K562 (cell line): Measurements from ENCODE around the gene MYO1A. TPM values are rescaled to one million over a fixed set of nuclear protein-coding genes. Genes with fewer than 3 reads are reported as not detected.

Experiments
- ATAC-seq: fragments of 200-7000 bp; cut with Tn5 transposase; 3 replicates; pipeline ENCODE4 v1.9.1; 2020; ENCODE audit warnings: moderate library complexity
- Bru-seq: library from RNA; stranded (reverse); fragments of 400-500 nt; gene quantifications from one replicate; lab custom pipeline; 2021; lab: Mats Ljungman, UMichigan
- BruChase-seq, 2 experiments: library from RNA; stranded (reverse); fragments of 400-500 nt; gene quantifications; one replicate each; lab custom pipeline; 2021; lab: Mats Ljungman, UMichigan
- BruUV-seq: library from RNA; stranded (reverse); fragments of 400-500 nt; replicated peaks from 2 replicates; lab custom pipeline; 2021; lab: Mats Ljungman, UMichigan
- CTCF ChIA-PET: fragments of 300-600 bp; formaldehyde crosslinking; extraction: SDS; loops from one replicate; lab custom pipeline; 2021; ENCODE audit warnings: low intra/inter-chr PET ratio; lab: Yijun Ruan, JAX
- POLR2A ChIA-PET: fragments of 300-600, 350-650 bp; sonication (Branson Sonifier 250); formaldehyde crosslinking; extraction: SDS; loops from one replicate; lab custom pipeline; 2021; ENCODE audit warnings: antibody characterized with exemption, inconsistent platforms; lab: Yijun Ruan, JAX
- DNase-seq, 4 experiments: peaks; one replicate each; pipeline versions ENCODE4 v3.0.0 to v3.0.0-alpha.2; 2011 to 2018; ENCODE audit warnings: low spot score in 3 of 4, mixed read lengths in 3 of 4; ENCODE audit errors: extremely low read depth in 1 of 4
- FAIRE-seq: peaks from 2 replicates; lab custom pipeline; 2011; peaks lifted over from hg19 to GRCh38; lab: Jason Lieb, UNC
- H2AFZ ChIP-seq: 2 replicates; pipeline ENCODE4 v1.6.0; 2011; ENCODE audit warnings: low read depth, low read length, control low read depth, inconsistent platforms
- H3K27ac ChIP-seq: fragments of 200-600 bp; 3 replicates; pipeline ENCODE4 v1.8.0; 2011; ENCODE audit warnings: low read depth, mild to moderate bottlenecking, control low read depth, inconsistent platforms, low read length, moderate library complexity, mixed read lengths; ENCODE audit errors: extremely low read depth
- H3K27me3 ChIP-seq, 2 experiments: fragments of 300-600 bp in 1 of 2; 2 replicates in 1 of 2; 3 replicates in 1 of 2; pipeline versions ENCODE4 v1.6.0 to v1.8.0; 2011; ENCODE audit warnings: inconsistent platforms in 2 of 2, low read length in 2 of 2, mild to moderate bottlenecking in 1 of 2, mixed read lengths in 1 of 2, moderate library complexity in 1 of 2; ENCODE audit not compliant: control insufficient read depth in 2 of 2, insufficient read depth in 2 of 2
- H3K36me3 ChIP-seq: fragments of 300-600 bp; 3 replicates; pipeline ENCODE4 v1.8.0; 2011; ENCODE audit warnings: mild to moderate bottlenecking, low read length, inconsistent platforms; ENCODE audit not compliant: control insufficient read depth, insufficient read depth
- H3K4me1 ChIP-seq, 2 experiments: fragments of 200-600 bp in 1 of 2; replicated peaks in 1 of 2; 2 replicates in 1 of 2; 3 replicates in 1 of 2; pipeline versions ENCODE4 v1.5.1 to v1.8.0; 2011; ENCODE audit warnings: inconsistent platforms in 2 of 2, low read length in 2 of 2, mild to moderate bottlenecking in 1 of 2, mixed read lengths in 1 of 2, moderate library complexity in 1 of 2; ENCODE audit not compliant: control insufficient read depth in 2 of 2, insufficient read depth in 2 of 2
- H3K4me2 ChIP-seq: 2 replicates; pipeline ENCODE4 v1.6.1; 2011; ENCODE audit warnings: low read length, control low read depth, inconsistent platforms, mixed read lengths; ENCODE audit not compliant: insufficient read depth
- H3K4me3 ChIP-seq: fragments of 200-600 bp; sonication (generic), shearing (Covaris generic); 2 replicates; pipeline ENCODE4 v1.5.1; 2016; ENCODE audit warnings: control low read depth, inconsistent platforms
- H3K79me2 ChIP-seq: fragments of 200-600 bp; 3 replicates; pipeline ENCODE4 v1.8.0; 2011; ENCODE audit warnings: low read length, inconsistent platforms; ENCODE audit not compliant: control insufficient read depth, insufficient read depth
- H3K9ac ChIP-seq, 2 experiments: 2 replicates each; pipeline versions ENCODE4 v1.6.0 to v1.6.1; 2011; ENCODE audit warnings: low read depth in 2 of 2, low read length in 2 of 2, control low read depth in 1 of 2, inconsistent platforms in 1 of 2, mild to moderate bottlenecking in 1 of 2, mixed read lengths in 1 of 2; ENCODE audit not compliant: insufficient read depth in 1 of 2
- H3K9me1 ChIP-seq: one replicate; pipeline ENCODE4 v1.6.0; 2011; ENCODE audit warnings: inconsistent platforms, mild to moderate bottlenecking, low read length, moderate library complexity; ENCODE audit not compliant: control insufficient read depth, insufficient read depth
- H3K9me3 ChIP-seq: replicated peaks from 2 replicates; pipeline ENCODE4 v1.5.1; 2011; ENCODE audit warnings: low read depth, low read length, inconsistent platforms; ENCODE audit not compliant: control insufficient read depth, insufficient read depth
- H4K20me1 ChIP-seq: replicated peaks from 2 replicates; pipeline ENCODE4 v1.6.1; 2011; ENCODE audit warnings: low read length, inconsistent platforms, mixed read lengths; ENCODE audit not compliant: control insufficient read depth, insufficient read depth
- EHMT2 ChIP-seq: fragments of 450-650 bp; IDR thresholded peaks from 2 replicates; pipeline ENCODE4 v1.6.1; 2018; ENCODE audit warnings: antibody characterized with exemption
- MAFF ChIP-seq: IDR thresholded peaks from 2 replicates; pipeline ENCODE4 v1.6.1; 2012; ENCODE audit warnings: low read length, improper control_type of control experiment
- MIER1 ChIP-seq: fragments of 450-650 bp; IDR thresholded peaks from 2 replicates; pipeline ENCODE4 v1.6.1; 2016; ENCODE audit warnings: antibody characterized with exemption, mild to moderate bottlenecking, low read depth
- REST ChIP-seq, 2 experiments: fragments of 450-650 bp; formaldehyde crosslinking in 1 of 2; IDR thresholded peaks; 2 replicates each; pipeline versions ENCODE4 v1.4.0 to v1.6.1; 2014 to 2020; ENCODE audit warnings: mild to moderate bottlenecking in 2 of 2, borderline replicate concordance in 1 of 2, low read depth in 1 of 2
- TEAD2 ChIP-seq: fragments of 450-650 bp; IDR thresholded peaks from 2 replicates; pipeline ENCODE4 v1.6.1; 2016; ENCODE audit warnings: missing genetic modification characterization, control low read depth, missing compliant biosample characterization
- ZNF445 ChIP-seq: fragments of 250-450 bp; sonication (Bioruptor Pico); IDR thresholded peaks from 2 replicates; pipeline ENCODE4 v1.4.0; 2020; ENCODE audit warnings: low read depth, mild to moderate bottlenecking, moderate library complexity
- WGBS: fragments of 100-300 bp; shearing (Covaris generic); methylation state at CpG from one replicate; pipeline ENCODE4 v1.1.6; 2016; ENCODE audit warnings: low coverage, mixed read lengths; ENCODE audit not compliant: insufficient coverage; ENCODE audit errors: missing lambda C conversion rate; 5-methylcytosine and 5-hydroxymethylcytosine counted together
- in situ Hi-C: fragments of 300-500 bp; cut with MboI; formaldehyde crosslinking; loops from 4 replicates; pipeline ENCODE4 v1.15.0; 2018; ENCODE audit warnings: inconsistent platforms, mixed read lengths
- intact Hi-C: fragments of 100-400 bp; cut with micrococcal nuclease; formaldehyde crosslinking; loops from 2 replicates; pipeline ENCODE4 v1.14.2; 2022
- long read RNA-seq, 3 experiments: library from polyadenylated mRNA in 2 of 3; library from RNA in 1 of 3; unstranded in 2 of 3; stranded (forward) in 1 of 3; transcript quantifications; one replicate each; pipeline ENCODE4 v2.0.0, GENCODE V29; 2019 to 2022
- polyA minus RNA-seq, 3 experiments: library from RNA; depleted of rRNA, polyadenylated mRNA; stranded (reverse); fragments of >200 nt; gene quantifications; 2 replicates each; pipeline ENCODE4 v1.2.3, GENCODE V29; 2011
- polyA plus RNA-seq, 8 experiments: library from polyadenylated mRNA; depleted of rRNA in 4 of 8; stranded (reverse) in 5 of 8; unstranded in 3 of 8; fragments of >200 nt; fragmentation: Nextera tagmentation in 2 of 8; fragmentation: Illumina TruSeq in 1 of 8; extraction: Ambion mirVana in 2 of 8; extraction: Trizol in 1 of 8; gene quantifications; 2 replicates each; pipeline versions ENCODE4 v1.2.1 to v1.2.3, GENCODE V29; 2011 to 2014; ENCODE audit warnings: inconsistent platforms in 1 of 8, missing spikeins in 1 of 8
- total RNA-seq, 7 experiments: library from RNA; depleted of rRNA in 6 of 7; stranded (reverse); fragments of >200 nt in 6 of 7; fragmentation: Illumina TruSeq in 2 of 7; extraction: Trizol in 2 of 7; gene quantifications; 2 replicates each; pipeline versions ENCODE4 v1.2.1 to v1.2.3, GENCODE V29; 2011 to 2021; ENCODE audit warnings: low replicate concordance in 1 of 7
- TF ChIP-seq, protein P1 (sequence below): fragments of 250-450 bp; sonication (Bioruptor Pico); IDR thresholded peaks from 2 replicates; pipeline ENCODE4 v1.4.0; 2020; ENCODE audit warnings: mild to moderate bottlenecking, moderate library complexity, borderline replicate concordance

The MYO1A gene
- total RNA-seq (2011; cell fraction: chromatin; rRNA removed; ENCODE audit: low replicate concordance): 0.35 and 1.0 TPM in 2 replicates
- 0.79 and 1.5 TPM in 2 replicates for total RNA-seq (2011; cell fraction: nucleolus; rRNA removed)
- total RNA-seq (2011; cell fraction: nucleoplasm; rRNA removed): 0.51 and 0.99 TPM in 2 replicates
- total RNA-seq (2014; rRNA removed) (0.08 and 0.09 TPM in 2 replicates), total RNA-seq (2014; rRNA removed; fragmentation: Illumina TruSeq; extraction: Trizol) (0.06 and 0.29 TPM in 2 replicates), total RNA-seq (2015; rRNA removed; fragmentation: Illumina TruSeq; extraction: Trizol) (0.08 and 0.14 TPM in 2 replicates), total RNA-seq (2021) (0.18 and 0.29 TPM in 2 replicates), polyA plus RNA-seq (2011; rRNA removed) (0.14 and 0.18 TPM in 2 replicates), polyA plus RNA-seq (2014; fragmentation: Illumina TruSeq; extraction: Trizol) (0.03 and 0.54 TPM in 2 replicates), polyA plus RNA-seq (2014; fragmentation: Nextera tagmentation; extraction: Ambion mirVana) (not detected), polyA plus RNA-seq (2014; rRNA removed) (0.08 and 0.20 TPM in 2 replicates), polyA minus RNA-seq (2011; rRNA and poly(A)+ RNA removed) (0.06 TPM in 1 of 2 replicates, not detected in the other), Bru-seq, nascent RNA (percentile 14 among the genes with signal in this experiment), BruChase-seq, experiment 1, labeled RNA remaining after a 2-hour chase (percentile 30 among the genes with signal in this experiment), BruChase-seq, experiment 2, labeled RNA remaining after a 6-hour chase (percentile 25 among the genes with signal in this experiment)
- 0.03 TPM in 1 of 2 replicates, not detected in the other for polyA plus RNA-seq (2011; cell fraction: cytosol; rRNA removed)
- 0.23 and 0.91 TPM in 2 replicates for polyA plus RNA-seq (2011; cell fraction: nucleus; rRNA removed)
- polyA plus RNA-seq (2012): 0.08 and 0.11 TPM in 2 replicates
- polyA minus RNA-seq (2011; cell fraction: cytosol; rRNA and poly(A)+ RNA removed): not detected in 2 replicates
- 0.13 and 1.1 TPM in 2 replicates for polyA minus RNA-seq (2011; cell fraction: nucleus; rRNA and poly(A)+ RNA removed)
- long read RNA-seq, experiment 1: 0 reads
- long read RNA-seq, experiment 2: 0 reads
- long read RNA-seq, experiment 3: 0 reads

- Histone ChIP-seq H4K20me1 (no peaks in the 10 kb centered on the region), H3K9me1 (no peaks in the 10 kb centered on the region), H3K9me3 (no peaks in the 10 kb centered on the region), H3K27me3 (peaks cover 3% of the 10 kb centered on the region in 2 experiments; a peak in 1 of 5 replicates), H3K9ac (0 out of 4 replicates have a peak within 1 kb of the TSS, but pooled peaks of 1 of the 2 experiments have one; percentile 55), H3K36me3 (no peaks in the 10 kb centered on the region), H3K79me2 (no peaks in the 10 kb centered on the region), H2AFZ (no peak within 1 kb of the TSS), H3K4me1 (peaks cover 0 to 3% of the 10 kb centered on the region in 2 experiments; a peak in 1 of 5 replicates), H3K4me3 (no peak within 1 kb of the TSS), H3K4me2 (no peak within 1 kb of the TSS), H3K27ac (no peak within 1 kb of the TSS)
- ChIA-PET POLR2A (interaction anchor here (0.6 to 4.9 kb wide), 5 partner anchors 10 to 169 kb away, joined by 3 to 18 read pairs (median 4); no protein-coding TSS in a partner anchor), CTCF (no interaction called here)
- 0% methylated on average over 1 of the region's 2 CpGs for WGBS
- DNase-seq (peak in 2 of 4 experiments; percentile 32 to 33), ATAC-seq (peak; percentile 65), FAIRE-seq (no peak)
- intact Hi-C loops: no loop called here
- in situ Hi-C loops: loop anchor here (5.0 kb wide), 1 partner anchor 38 kb away; no protein-coding TSS in a partner anchor
- BruUV-seq: no TSS peak
- TF ChIP-seq MAFF (no peak), ZNF445 (CRISPR knock-in tag) (no peak), REST (IDR thresholded peaks at IDR 0.05; ENCODE audit: borderline replicate concordance) (peak; percentile 97), REST (CRISPR knock-in tag; IDR thresholded peaks at IDR 0.05; ENCODE audit: low read depth) (peak; percentile 90), EHMT2 (peak; percentile 93), MIER1 (peak; percentile 89), TEAD2 (tag) (no peak)
- TF ChIP-seq, protein P1, sequence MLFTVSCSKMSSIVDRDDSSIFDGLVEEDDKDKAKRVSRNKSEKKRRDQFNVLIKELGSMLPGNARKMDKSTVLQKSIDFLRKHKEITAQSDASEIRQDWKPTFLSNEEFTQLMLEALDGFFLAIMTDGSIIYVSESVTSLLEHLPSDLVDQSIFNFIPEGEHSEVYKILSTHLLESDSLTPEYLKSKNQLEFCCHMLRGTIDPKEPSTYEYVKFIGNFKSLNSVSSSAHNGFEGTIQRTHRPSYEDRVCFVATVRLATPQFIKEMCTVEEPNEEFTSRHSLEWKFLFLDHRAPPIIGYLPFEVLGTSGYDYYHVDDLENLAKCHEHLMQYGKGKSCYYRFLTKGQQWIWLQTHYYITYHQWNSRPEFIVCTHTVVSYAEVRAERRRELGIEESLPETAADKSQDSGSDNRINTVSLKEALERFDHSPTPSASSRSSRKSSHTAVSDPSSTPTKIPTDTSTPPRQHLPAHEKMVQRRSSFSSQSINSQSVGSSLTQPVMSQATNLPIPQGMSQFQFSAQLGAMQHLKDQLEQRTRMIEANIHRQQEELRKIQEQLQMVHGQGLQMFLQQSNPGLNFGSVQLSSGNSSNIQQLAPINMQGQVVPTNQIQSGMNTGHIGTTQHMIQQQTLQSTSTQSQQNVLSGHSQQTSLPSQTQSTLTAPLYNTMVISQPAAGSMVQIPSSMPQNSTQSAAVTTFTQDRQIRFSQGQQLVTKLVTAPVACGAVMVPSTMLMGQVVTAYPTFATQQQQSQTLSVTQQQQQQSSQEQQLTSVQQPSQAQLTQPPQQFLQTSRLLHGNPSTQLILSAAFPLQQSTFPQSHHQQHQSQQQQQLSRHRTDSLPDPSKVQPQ (CRISPR knock-in tag): no peak
Observed at GRCh38 chr12:57049890-57050289, at the start of gene MYO1A. Gene MYO1A, minus strand, starts transcription at chr12:57050129. Its CDS starts 1,806 bp downstream, at chr12:57048323.
